ENCODE measurements around the gene HBG2. TPM values are rescaled to one million over a fixed set of nuclear protein-coding genes. Genes with fewer than 3 reads are reported as not detected.
"Not testable (repeated sequence)": the region's sequence is repeated elsewhere in the genome, so short reads cannot be mapped to it uniquely, and the experiment has no call there.

HBG2 gene
- total RNA-seq (1 to 10 TPM in 1 of 10 donors, under 1 TPM in 2, not detected in 7; 0.41 to 1.0 (median 0.45) TPM), polyA plus RNA-seq (under 1 TPM in 1 of 2 donors, not detected in 1; 0.12 TPM)
- long read RNA-seq, donor 1: 0 reads
- long read RNA-seq, donor 2: 0 reads
- long read RNA-seq, donor 3: 0 reads

GRCh38 chr11:5254646-5255413, at the start of gene HBG2:
Gene HBG2, minus strand, starts transcription at chr11:5254781. Its CDS starts 53 bp downstream, at chr11:5254728.
- H3K9me3 ChIP-seq; ATAC-seq; DNase-seq; H3K27ac ChIP-seq; H3K27me3 ChIP-seq; H3K4me1 ChIP-seq; H3K4me3 ChIP-seq; intact Hi-C loops (cut with DNase I); H3K36me3 ChIP-seq: not testable (repeated sequence)
- 55 to 64% methylated on average over 3 to 4 of the region's 9 CpGs for WGBS, 2 donors

GRCh38 chr11:5304046-5304445, 49.5 kb upstream of the HBG2 start:
- no peaks in the 10 kb centered on the region for H3K27me3 ChIP-seq
- no peak for TF ChIP-seq CTCF (IDR thresholded peaks at IDR 0.05)
- no peak overlapping the region for H3K4me3 ChIP-seq
- intact Hi-C loops (cut with DNase I): no loop called here
- no peaks in the 10 kb centered on the region for H3K9me3 ChIP-seq
- no peak overlapping the region for H3K27ac ChIP-seq
- H3K36me3 ChIP-seq: no peaks in the 10 kb centered on the region
- DNase-seq (no peak), ATAC-seq (no peak)
- WGBS, 2 donors: 65 to 93% methylated on average over 1 of the region's 1 CpG
- no peaks in the 10 kb centered on the region for H3K4me1 ChIP-seq

GRCh38 chr11:5303626-5304025, 49.0 kb upstream of the HBG2 start:
- WGBS, 2 donors: 60 to 69% methylated on average over 5 of the region's 5 CpGs
- no peaks in the 10 kb centered on the region for H3K4me1 ChIP-seq
- ATAC-seq (no peak), DNase-seq (no peak)
- H3K4me3 ChIP-seq: no peak overlapping the region
- TF ChIP-seq CTCF (IDR thresholded peaks at IDR 0.05): no peak
- no peaks in the 10 kb centered on the region for H3K36me3 ChIP-seq
- no peaks in the 10 kb centered on the region for H3K27me3 ChIP-seq
- no peaks in the 10 kb centered on the region for H3K9me3 ChIP-seq
- no peak overlapping the region for H3K27ac ChIP-seq
- intact Hi-C loops (cut with DNase I): no loop called here

- ATAC-seq: no peak
- no peaks in the 10 kb centered on the region for H3K9me3 ChIP-seq
- intact Hi-C loops (cut with DNase I): no loop called here
- WGBS, 2 donors: 88 to 95% methylated on average over 2 of the region's 2 CpGs
- H3K4me3 ChIP-seq: no peak within 1 kb of the TSS
- no peak for TF ChIP-seq CTCF (IDR thresholded peaks at IDR 0.05)
- H3K27me3 ChIP-seq: no peaks in the 10 kb centered on the region
- no peaks in the 10 kb centered on the region for H3K36me3 ChIP-seq
- no peaks in the 10 kb centered on the region for H3K4me1 ChIP-seq
- DNase-seq: no peak
- no peak within 1 kb of the TSS for H3K27ac ChIP-seq
Measured at GRCh38 chr11:5301846-5302245, 47.3 kb upstream of the HBG2 start, which contains the start of gene OR51B4. Gene OR51B4, minus strand, starts transcription at chr11:5301946. Its CDS starts 0 bp downstream, at chr11:5301946.

- WGBS, 2 donors: 32 to 46% methylated on average over 3 of the region's 3 CpGs
- intact Hi-C loops (cut with DNase I): no loop called here
- DNase-seq (no peak), ATAC-seq (no peak)
- no peaks in the 10 kb centered on the region for H3K4me1 ChIP-seq
- H3K27ac ChIP-seq: no peak overlapping the region
- TF ChIP-seq CTCF (IDR thresholded peaks at IDR 0.05): no peak
- no peaks in the 10 kb centered on the region for H3K36me3 ChIP-seq
- H3K9me3 ChIP-seq: no peaks in the 10 kb centered on the region
- H3K27me3 ChIP-seq: no peaks in the 10 kb centered on the region
- no peak overlapping the region for H3K4me3 ChIP-seq
Measured at GRCh38 chr11:5300251-5300650, 45.7 kb upstream of the HBG2 start.
